Measurements from ENCODE around the gene PACS1. TPM values are rescaled to one million over a fixed set of nuclear protein-coding genes. Genes with fewer than 3 reads are reported as not detected.

The PACS1 gene
- total RNA-seq, 1 experiment from 2014 or later: 47.9 TPM

DNA sequence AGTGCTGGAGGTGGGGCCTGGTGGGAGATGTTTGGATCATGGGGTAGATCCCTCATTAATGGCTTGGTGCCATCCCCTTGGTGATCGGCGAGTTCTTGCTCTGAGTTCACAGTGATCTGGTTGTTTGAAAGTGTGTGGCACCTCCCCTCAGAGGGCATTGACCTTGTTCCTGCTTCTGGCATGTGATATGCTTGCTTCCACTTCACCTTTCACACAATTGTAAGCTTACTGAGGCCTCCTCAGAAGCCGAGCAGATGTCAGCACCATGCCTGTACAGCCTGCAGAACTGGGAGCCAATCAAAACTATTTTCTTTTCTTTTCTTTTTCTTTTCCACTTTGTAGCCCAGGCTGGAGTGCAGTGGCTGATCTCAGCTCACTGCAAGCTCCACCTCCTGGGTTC, 32.7 kb upstream of the PACS1 start:
- intact Hi-C loops (cut with micrococcal nuclease; ENCODE audit: unreplicated experiment): no loop called here
- BruUV-seq (replicated peaks): no TSS peak
- peaks cover 34% of the 10 kb centered on the region for H3K27me3 Mint-ChIP-seq (ENCODE audit: unreplicated experiment)
- DNase-seq: no peak
- H3K36me3 Mint-ChIP-seq (ENCODE audit: insufficient read depth, unreplicated experiment): no peaks in the 10 kb centered on the region
- TF ChIP-seq, protein P1, sequence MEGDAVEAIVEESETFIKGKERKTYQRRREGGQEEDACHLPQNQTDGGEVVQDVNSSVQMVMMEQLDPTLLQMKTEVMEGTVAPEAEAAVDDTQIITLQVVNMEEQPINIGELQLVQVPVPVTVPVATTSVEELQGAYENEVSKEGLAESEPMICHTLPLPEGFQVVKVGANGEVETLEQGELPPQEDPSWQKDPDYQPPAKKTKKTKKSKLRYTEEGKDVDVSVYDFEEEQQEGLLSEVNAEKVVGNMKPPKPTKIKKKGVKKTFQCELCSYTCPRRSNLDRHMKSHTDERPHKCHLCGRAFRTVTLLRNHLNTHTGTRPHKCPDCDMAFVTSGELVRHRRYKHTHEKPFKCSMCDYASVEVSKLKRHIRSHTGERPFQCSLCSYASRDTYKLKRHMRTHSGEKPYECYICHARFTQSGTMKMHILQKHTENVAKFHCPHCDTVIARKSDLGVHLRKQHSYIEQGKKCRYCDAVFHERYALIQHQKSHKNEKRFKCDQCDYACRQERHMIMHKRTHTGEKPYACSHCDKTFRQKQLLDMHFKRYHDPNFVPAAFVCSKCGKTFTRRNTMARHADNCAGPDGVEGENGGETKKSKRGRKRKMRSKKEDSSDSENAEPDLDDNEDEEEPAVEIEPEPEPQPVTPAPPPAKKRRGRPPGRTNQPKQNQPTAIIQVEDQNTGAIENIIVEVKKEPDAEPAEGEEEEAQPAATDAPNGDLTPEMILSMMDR (IDR thresholded peaks at IDR 0.05; ENCODE audit: unreplicated experiment): no peak
- H3K4me3 Mint-ChIP-seq (ENCODE audit: low read depth, unreplicated experiment): no peak overlapping the region
- CTCF ChIA-PET: no interaction called here
- H3K4me1 Mint-ChIP-seq (ENCODE audit: low read depth, unreplicated experiment): no peaks in the 10 kb centered on the region
- no peak overlapping the region for H3K27ac Mint-ChIP-seq (ENCODE audit: unreplicated experiment)
- no peaks in the 10 kb centered on the region for H3K9me3 Mint-ChIP-seq (ENCODE audit: low read depth, unreplicated experiment)

DNA sequence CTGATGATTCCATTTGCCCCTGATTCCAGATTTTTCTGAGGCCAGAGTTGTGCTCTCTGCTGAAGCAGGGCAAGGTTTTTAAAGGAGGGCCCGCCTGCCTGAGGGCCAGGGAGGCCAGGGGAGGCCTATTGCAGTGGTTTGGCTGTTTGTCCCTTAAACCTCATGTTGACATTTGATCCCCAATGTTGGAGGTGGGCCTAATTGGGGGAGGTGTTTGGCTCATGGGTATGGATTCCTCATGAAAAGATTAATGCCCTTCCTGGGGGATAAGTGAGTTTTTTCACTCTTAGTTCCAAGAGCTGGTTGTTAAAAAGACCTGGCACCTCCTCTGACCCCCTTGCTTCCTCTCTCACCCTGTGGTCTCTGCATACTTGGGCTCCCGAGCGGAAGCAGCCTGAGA, 30.3 kb upstream of the PACS1 start:
- intact Hi-C loops (cut with micrococcal nuclease; ENCODE audit: unreplicated experiment): no loop called here

DNA sequence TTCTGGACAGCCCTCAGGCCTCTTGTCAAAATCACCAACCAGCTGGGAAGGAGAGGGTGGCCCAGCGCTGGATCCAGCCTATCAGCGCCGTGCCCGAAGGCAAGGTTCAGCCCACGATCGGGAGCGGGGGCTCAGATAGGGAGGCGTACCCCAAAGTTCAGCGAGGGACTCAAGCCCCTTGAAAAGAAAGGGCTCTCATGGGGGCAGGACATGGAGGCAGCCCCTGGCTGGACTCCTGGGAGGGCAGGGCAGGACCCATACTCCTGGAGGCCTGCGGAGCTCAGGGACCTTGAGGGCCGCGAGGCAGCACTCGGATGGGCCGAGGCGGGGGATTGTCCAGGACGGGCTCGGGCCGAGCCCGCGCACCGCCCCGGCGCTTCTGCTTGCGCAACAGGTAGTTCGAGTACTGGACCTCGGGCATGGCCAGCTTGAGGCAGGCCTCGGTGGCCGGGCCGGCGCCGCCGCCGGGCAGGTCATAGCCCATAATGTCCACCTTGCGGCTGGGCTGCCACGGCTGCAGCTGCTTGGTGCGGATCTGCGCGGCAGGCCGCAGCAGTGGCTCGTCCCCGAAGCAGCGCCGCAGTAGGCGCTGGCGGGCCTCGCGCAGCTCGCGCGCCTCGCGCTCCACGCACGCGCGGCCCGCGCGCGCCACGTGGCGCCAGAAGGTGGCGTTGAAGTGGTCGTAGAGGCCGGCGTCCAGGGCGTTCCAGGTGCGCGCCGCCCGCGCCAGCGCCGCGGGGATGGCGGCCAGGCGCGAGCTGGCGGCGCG, 27.7 kb upstream of the PACS1 start:
- Mint-ChIP-seq H3K27me3 (ENCODE audit: unreplicated experiment) (peaks cover 42% of the 10 kb centered on the region), H3K27ac (ENCODE audit: unreplicated experiment) (no peak overlapping the region), H3K36me3 (ENCODE audit: insufficient read depth, unreplicated experiment) (peaks cover 5% of the 10 kb centered on the region), H3K4me3 (ENCODE audit: low read depth, unreplicated experiment) (no peak overlapping the region), H3K9me3 (ENCODE audit: low read depth, unreplicated experiment) (no peaks in the 10 kb centered on the region), H3K4me1 (ENCODE audit: low read depth, unreplicated experiment) (peaks cover 17% of the 10 kb centered on the region)
- CTCF ChIA-PET: no interaction called here
- DNase-seq: no peak
- intact Hi-C loops (cut with micrococcal nuclease; ENCODE audit: unreplicated experiment): no loop called here
- no TSS peak for BruUV-seq (replicated peaks)
- TF ChIP-seq, protein P1 (IDR thresholded peaks at IDR 0.05; ENCODE audit: unreplicated experiment): no peak

More for the DNA sequence above, 30.3 kb upstream of the PACS1 start:
- CTCF ChIA-PET: no interaction called here
- H3K36me3 Mint-ChIP-seq (ENCODE audit: insufficient read depth, unreplicated experiment): peaks cover 4% of the 10 kb centered on the region
- TF ChIP-seq, protein P1 (IDR thresholded peaks at IDR 0.05; ENCODE audit: unreplicated experiment): no peak
- DNase-seq: no peak
- BruUV-seq (replicated peaks): no TSS peak
- no peak overlapping the region for H3K4me3 Mint-ChIP-seq (ENCODE audit: low read depth, unreplicated experiment)
- H3K9me3 Mint-ChIP-seq (ENCODE audit: low read depth, unreplicated experiment): no peaks in the 10 kb centered on the region
- H3K27me3 Mint-ChIP-seq (ENCODE audit: unreplicated experiment): peaks cover 34% of the 10 kb centered on the region
- H3K27ac Mint-ChIP-seq (ENCODE audit: unreplicated experiment): no peak overlapping the region
- H3K4me1 Mint-ChIP-seq (ENCODE audit: low read depth, unreplicated experiment): peaks cover 6% of the 10 kb centered on the region

DNA sequence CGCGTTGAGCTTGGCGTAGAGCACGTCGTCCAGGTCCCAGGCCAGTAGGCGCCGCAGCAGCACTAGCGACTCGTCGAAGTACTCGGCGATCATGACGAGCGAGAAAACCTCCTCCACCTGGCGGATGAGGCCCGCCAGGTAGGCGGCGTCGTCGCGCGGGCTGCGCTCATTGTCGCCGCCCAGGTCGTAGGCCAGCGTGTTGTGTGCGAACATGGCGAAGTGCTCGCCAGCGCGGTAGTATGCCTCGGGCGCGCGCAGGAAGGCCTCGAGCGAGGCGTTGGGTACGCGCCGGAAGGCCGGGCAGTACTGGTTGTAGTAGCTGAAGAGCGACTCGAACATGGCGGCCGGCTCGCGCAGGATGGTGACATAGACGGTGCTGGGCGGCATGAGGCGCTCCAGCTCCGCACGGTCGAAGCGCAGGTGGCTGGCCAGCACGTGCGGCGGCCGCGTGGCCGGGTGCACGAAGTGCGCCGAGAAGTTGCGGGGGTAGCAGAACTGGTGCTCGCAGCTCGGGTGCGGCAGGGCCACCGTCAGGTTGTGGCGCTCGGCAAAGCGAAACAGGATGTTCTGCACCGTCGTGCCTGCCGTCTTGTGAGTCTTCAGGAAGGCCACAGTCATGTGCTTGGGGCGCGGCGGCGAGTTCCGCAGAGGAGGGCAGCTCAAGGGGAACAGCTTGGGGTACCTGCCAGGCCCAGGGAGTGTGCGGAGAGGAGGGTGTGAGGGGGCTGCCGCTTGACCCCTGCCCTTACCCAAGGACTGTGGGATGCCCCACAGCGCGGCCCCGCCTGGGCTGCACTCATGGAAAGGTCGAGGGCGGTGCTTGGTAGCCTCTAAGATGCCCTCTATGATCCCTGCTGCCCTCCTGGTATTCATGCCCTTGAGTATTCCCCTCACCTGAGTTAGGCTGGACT, 26.8 kb upstream of the PACS1 start:
- H3K27me3 Mint-ChIP-seq (ENCODE audit: unreplicated experiment): peaks cover 42% of the 10 kb centered on the region
- intact Hi-C loops (cut with micrococcal nuclease; ENCODE audit: unreplicated experiment): no loop called here
- H3K4me1 Mint-ChIP-seq (ENCODE audit: low read depth, unreplicated experiment): peaks cover 17% of the 10 kb centered on the region
- CTCF ChIA-PET: no interaction called here
- H3K27ac Mint-ChIP-seq (ENCODE audit: unreplicated experiment): no peak overlapping the region
- no TSS peak for BruUV-seq (replicated peaks)
- no peak overlapping the region for H3K4me3 Mint-ChIP-seq (ENCODE audit: low read depth, unreplicated experiment)
- TF ChIP-seq, protein P1 (IDR thresholded peaks at IDR 0.05; ENCODE audit: unreplicated experiment): no peak
- DNase-seq: no peak
- peaks cover 5% of the 10 kb centered on the region for H3K36me3 Mint-ChIP-seq (ENCODE audit: insufficient read depth, unreplicated experiment)
- no peaks in the 10 kb centered on the region for H3K9me3 Mint-ChIP-seq (ENCODE audit: low read depth, unreplicated experiment)
